ENCODE results near the gene ZNF853.
A peak's percentile ranks its signal among the peaks of the same experiment; 100 is the strongest.

ZNF853 gene

DNA sequence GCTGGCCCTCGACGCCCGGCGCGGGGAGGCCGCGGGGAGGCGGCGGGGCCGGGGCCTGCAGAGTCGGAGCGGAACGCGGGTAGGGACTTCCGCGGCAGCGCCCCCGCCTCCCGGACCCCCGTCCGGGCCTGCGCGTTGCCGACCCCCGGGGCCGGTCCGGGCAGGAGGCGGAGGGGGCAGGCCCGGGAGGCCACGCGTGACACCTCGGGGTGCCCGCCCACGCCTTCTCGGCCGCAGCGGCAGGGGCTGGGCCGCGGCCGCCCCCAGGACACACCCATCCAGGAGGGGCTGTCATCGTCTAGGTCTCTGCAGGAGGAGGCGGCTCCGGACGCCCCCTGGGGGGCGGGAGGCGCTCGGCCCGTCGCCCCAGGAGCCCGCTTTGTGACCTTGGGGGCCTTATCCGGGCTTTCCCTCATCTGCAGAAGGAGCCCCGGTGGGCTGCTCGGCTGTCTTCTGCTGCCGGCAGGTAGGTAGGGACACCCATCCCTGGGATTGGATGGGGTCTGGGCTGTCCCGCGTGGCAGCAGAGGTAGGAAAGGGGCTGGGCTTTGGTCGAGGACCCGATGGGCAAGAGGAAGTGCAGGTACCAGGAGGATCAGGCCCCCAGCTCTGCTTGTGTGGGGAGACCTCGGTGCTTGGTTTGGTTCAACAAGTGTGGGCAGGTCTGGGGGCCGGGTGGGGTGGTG lies 22.3 kb downstream of the ZNF853 start:
- peak; percentile 55 for DNase-seq

DNA sequence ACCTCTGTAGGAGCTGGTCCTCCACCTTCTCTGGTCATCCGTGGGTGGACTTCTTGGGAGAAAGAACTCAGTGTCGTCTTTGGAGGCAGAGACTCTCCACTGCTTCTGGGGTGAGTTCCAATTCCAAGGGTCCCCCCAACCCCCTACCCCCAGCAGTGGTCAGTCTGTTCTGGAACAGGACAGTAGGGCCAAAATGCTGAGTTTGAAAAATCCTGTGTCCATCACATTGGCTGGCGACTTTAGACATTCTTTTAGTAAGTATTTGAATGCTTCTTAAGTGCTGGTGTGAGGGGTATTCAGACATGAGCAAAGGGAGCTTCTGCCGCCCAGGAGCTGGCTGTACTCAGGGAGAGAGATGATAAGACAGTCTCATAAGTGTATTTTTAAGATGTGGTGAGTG lies 23.6 kb downstream of the ZNF853 start:
- no peak for DNase-seq

DNA sequence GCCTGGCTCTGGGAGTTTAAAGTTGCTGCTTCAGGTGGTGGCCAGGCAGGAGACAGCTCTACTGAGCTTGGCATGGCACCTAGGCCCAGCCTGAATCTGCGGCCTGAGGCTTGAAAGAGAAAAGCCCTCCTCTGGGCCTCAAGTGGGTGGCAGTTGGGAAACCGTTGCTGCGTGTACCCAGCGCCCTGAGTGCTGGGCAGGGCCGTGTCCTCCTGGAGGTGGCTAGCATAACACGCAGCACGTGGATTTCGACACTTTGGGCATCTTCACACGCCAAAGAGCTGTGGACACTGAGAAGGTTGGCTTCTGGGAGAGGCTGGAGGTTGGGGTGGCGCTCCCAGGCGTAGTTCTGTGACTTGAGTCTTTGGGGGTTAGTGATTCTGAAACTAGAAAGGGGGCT lies 24.2 kb downstream of the ZNF853 start:
- DNase-seq: no peak

DNA sequence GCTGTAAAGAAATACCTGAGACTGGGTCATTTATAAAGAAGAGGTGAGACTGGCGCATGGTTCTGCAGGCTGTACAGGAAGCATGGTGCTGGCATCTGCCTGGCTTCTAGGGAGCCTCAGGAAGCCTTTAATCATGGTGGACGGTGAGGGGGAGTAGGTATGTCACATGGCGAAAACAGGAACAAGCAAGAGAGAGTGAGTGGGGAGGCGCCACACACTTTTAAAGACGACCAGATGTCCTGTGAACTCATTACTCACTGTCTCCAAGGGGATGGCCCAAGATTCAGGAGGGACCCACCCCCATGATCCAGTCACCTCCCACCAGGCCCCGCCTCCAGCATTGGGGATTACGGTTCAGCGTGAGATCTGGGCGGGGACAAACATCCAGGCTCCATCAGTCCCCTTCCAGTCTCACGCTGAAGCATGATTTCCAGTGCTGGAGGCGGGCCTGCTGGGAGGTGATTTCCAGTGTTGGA lies 24.9 kb downstream of the ZNF853 start:
- no peak for DNase-seq

DNA sequence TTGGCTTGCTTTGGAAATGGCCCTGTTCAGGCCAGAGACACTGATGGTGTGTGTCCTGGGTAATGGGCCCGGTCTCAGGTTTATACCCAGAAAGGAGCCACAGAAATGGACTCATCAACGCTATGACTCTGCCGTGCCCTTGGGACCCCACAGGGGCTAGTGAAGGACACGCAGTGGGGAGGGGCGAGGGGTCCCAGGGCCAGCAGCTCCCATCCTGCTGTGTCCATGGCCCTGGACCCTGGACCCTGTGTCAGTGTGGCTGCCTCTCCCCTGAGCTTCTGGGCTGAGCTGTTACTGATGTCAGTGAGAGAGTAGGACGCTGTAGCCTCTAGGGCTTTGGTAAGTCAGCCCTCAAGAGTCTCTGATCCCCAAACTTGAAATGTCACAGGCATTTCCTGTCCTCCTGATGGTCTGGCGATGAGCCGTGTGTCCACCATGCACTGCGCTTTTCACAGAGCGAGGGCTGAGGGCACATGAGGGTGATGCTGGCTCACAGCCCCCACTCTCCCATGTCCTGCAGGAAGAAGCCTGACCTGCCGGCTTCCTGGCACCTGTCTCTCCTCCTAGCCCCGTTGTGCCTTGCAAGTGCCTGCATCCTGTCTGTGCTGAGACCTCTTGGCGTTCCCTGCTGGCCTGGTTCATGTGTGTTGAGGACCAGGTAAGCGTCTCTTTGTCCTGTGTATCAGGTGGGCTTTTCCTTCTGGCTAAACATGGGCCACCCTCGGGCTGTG lies 26.1 kb downstream of the ZNF853 start:
- DNase-seq: no peak

DNA sequence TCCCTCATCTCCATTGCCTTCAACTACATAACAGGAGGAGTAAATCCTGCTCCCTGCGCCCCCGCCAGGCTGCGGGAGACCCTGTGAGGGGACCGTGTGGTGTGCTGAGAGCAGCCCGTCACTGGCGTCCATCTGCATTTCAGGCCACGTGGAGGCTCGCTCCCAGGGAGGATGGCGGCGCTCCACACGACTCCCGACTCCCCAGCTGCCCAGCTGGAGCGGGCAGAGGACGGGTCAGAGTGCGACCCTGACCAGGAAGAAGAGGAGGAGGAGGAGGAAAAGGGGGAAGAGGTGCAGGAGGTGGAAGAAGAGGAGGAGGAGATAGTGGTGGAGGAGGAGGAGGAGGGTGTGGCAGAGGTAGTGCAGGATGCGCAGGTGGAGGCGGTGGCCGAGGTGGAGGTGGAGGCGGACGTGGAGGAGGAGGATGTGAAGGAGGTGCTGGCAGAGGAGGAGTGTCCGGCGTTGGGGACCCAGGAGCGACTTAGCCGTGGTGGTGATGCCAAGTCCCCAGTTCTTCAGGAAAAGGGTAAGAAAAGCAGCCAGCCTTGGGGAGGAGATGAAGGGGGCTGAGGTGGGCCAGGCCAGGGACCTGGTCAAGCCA lies 26.9 kb downstream of the ZNF853 start:
- no peak for DNase-seq

DNA sequence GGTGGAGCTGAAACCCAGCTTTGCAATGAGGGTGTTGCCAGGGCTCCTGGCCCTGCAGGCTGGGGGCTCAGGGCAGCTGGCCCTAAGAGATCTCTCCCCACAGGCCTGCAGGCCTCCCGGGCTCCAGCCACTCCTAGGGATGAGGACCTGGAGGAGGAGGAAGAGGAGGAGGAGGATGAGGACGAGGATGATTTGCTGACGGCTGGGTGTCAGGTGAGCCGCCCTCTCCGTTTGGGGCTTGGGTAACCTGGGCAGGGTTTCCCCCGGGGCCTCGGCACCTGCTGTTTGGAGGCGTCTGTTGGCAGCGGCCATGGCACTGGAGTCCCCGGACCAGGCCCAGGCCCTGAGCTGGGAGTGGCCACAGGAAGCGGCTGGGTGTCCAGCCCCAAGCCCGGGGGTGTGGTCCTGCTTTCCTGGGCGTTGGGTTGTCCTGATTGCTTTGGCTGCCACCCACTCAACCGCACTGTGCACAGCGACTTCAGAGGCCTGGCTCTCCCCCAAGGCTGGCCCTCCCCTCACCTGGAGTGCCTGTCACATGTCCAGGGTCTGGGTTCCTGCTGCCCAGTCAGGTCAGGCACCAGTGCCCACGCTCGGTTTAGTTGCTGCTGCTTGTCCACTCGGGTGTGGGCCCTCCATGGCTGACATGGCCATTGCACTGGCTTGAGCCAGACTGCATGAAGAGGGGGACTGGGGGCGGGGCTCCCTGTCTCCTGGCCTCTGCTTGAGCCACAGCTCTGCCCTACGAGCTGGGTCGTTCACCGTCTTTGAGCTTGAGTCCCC lies 27.6 kb downstream of the ZNF853 start:
- DNase-seq: no peak

DNA sequence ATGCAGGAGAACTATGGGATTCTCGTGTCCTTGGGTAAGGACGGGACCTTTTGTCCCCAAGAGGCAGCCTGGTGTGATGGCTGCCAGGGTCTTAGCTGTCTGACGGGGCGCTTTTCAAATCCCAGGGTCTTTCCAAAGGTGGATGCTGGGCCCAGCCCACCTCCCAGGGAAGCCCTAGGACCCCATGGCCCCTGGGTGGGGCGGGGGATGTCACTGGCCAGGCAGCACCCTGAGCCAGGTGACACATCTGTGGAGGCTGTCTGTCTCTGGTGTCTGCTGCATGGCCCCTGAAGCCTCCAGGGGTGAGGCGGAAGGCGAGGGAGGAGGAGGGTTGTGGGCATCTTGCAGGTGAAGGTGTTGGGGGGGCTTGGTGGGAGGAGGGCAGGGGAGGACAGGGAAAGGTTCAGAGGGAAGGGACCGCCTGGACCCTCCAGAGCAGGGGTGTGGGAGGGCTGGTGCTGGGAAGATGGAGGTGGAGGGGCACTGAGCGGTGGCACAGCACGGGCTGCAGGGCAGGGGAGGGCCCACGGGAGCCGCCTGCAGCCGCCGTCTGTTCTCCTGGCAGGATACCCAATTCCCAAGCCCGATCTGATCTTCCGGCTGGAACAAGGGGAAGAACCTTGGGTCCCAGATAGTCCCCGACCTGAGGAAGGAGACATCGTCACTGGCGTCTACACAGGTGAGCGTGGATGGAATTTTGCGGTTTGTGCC lies 28.7 kb downstream of the ZNF853 start:
- no peak for DNase-seq

DNA sequence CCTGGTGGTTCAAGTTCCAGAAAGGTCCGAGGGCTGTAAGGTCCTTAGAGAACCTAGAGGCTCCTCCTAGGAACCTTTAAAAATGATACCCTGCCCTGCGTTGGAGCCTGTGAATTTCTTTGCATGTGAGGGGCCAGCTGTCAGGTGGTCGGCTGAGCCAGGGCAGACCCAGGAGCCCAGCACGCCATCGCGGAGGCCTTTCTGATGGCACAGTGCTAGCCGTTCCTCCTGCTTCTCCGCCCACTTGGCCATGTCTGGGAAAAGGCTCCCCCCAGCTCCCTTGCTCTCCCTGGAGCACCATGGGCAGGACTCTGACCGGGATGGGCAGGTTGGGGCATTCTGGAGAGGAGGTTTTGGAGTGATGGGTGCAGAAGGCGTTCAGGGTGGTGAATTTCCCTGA lies 29.3 kb downstream of the ZNF853 start:
- no peak for DNase-seq

DNA sequence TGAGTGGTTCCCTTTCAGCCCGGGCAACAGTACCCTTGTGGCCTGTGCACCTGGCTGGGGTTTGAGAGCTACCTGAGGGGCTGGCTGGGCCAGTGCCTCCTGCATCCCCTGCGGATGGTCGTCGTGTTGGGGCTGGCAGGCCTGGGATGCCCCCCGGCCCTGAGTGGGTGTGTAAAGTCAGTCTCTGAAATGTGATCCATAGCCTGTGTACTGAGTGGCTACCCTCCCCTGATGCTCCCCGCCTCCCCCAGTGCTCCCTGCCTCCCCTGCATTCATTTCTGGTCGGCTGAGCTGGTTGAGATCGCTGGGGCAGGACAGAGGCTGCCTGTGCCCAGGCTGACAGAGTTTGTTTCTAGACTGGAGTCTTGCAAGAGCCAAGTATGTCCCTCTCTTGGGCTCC lies 31.1 kb downstream of the ZNF853 start:
- no peak for DNase-seq

DNA sequence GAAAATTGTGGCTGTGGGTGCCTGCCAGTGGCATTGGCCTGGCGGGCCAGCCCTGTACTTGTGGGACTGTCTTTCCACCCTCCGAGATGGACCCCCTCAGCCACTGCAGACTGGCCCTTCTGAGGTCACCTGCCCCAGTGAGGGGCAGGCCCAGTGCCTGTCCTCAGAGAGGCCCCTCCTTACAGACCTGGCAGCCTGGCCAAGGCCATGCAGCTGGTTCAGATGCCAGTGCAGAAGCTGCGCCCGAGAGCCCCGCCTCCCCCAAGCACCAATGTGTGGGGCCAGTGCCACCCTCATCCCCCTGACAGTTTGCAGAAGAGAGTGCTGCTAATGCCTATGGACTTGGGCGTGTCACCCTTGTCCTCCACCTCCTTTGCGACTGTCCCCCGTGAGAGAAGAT lies 31.7 kb downstream of the ZNF853 start:
- DNase-seq: no peak

DNA sequence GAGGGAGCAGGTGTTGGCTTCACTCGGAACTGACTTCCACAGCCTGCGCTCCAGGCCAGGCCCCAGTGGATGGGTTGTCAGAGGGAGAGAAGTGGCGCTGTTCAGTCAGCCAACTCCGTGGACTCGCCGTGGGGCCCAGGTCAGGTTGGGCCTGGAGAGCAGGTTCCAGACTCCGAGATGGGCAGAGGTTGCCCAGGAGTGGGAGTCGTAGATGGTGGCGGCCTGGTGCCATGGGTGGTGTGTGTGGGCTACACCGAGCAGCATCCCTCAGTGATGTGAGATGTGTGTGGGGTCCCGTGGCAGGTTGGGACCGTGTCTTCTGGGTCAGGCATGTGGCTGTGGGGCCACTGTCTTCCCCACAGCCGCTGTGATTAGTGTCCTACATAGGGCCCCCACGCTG lies 32.1 kb downstream of the ZNF853 start:
- DNase-seq: no peak

DNA sequence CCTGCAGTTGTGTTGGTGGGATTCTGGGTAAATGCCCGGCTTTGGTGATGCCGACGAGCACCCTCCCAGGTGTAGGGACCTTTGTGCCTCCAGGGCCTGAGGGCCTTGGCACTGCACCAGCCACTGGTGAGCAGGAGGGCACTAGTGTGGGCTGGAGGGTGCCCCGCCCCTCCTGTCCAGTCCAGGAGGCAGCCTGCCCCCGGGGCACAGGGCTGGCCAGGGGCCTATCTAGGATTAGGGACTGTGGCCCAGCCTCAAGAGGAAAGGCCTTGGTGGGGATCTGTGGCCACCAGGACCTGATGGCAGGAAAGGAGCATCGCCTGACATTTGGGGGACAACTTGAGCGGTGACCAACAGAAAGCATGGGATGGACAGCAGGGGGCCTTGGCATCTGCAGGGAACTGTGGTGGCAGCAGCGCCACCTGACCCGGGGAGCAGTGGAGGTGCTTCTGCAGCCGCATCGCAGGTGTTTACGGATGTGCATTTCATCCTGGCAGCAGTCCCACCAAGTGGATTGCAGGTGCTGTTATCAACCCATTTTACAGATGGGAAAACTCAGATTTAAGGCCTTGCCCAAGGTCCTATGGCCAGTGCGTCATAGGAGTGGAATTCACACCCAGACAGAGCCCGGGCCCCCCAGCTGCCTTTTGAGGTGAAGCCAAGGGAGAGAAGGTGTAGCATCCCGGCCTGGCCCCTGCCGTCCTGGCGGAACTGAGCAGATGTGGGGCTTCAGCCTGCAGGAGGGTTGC lies 32.8 kb downstream of the ZNF853 start:
- DNase-seq: no peak

DNA sequence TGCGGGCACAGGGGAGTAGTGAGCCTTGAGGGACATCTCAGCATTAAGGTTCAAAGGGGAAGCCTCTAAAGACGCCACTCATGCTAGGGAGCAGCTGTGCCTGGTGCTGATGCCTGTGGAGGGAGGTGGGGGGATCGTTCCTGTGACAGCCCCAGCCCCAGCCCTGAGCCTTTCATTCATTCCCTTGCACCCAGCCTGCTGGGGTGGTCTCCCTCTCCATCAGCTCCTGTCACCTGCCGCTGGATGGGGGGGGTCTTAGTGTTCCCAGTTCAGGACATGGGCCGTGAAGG lies 33.4 kb downstream of the ZNF853 start:
- no peak for DNase-seq

DNA sequence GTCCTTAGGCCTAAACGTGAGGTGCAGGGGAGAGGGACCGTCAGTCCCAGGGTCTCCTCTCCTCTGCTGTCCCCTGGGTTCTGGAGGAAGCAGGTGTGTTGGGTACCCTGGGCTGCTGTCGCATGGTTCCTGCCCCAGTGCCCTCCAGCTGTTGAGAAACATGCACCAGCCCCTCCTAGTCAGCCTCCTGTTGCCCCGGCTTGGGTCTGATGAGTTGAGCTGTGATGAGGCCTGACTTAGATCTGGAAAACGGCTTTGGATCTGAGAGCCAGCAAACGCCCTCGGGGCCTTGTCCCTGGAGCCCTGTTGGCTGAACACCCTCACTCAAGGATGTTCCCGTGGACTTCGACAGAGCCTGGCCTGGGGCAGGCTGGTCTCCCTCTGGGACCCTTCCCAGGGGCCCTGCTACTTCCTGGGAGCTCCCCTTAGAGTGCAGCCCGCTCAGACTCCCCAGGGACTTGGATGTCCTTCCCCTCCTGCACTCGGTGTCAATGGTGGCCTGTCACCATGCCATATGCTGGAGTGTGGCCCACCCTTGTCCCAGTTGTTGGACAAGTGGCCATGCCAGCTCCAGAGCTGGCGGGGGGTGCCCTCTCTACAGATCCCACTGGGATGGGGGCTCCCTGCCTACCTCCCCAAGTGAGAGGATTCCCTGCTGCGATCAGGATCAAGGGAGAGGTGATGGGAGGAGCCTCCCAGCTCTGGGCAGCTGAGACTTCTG lies 34.0 kb downstream of the ZNF853 start:
- DNase-seq: no peak

DNA sequence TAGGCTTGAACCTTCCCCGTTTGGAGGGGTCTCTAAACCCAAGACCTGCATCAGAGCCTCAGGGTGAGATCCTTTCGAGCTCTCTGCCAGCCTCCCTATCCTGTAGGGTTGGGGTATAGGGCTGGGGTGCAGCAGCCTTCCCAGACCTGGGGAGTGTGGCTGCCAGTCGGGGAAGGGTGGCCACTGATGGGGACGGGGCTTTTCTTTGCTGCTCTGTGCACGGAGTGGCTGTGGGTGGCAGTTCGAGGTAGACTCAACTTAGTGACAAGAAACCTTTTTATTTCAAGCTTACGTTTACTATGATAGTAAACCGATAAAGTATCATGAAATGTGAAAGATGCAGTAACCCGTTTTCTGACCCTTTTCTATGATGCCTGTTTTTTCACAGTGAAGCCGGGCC lies 34.7 kb downstream of the ZNF853 start:
- DNase-seq: no peak

DNA sequence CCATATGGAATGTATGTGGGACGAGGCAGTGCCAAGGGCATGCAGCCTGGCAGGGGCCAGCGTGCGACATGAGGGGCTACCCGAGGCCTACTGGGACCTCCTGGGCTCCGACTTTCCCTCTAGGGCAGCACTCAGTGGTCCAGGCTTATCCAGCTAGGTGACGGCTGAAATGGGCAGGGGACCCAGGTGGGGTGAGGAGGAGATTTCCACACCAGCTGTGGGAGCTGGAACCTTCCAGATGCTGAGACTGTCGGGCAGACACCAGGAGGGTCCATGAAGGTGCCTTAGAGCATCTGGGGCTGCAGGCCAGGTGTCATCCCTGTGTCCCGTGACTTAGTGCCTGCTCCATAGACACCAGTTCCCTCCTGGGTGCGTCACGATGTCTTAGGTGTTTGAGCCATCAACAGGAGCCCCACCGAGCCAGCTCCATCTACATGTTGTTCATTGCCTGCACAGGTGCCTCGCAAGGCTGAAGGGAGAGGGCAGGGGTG lies 35.2 kb downstream of the ZNF853 start:
- DNase-seq: no peak

DNA sequence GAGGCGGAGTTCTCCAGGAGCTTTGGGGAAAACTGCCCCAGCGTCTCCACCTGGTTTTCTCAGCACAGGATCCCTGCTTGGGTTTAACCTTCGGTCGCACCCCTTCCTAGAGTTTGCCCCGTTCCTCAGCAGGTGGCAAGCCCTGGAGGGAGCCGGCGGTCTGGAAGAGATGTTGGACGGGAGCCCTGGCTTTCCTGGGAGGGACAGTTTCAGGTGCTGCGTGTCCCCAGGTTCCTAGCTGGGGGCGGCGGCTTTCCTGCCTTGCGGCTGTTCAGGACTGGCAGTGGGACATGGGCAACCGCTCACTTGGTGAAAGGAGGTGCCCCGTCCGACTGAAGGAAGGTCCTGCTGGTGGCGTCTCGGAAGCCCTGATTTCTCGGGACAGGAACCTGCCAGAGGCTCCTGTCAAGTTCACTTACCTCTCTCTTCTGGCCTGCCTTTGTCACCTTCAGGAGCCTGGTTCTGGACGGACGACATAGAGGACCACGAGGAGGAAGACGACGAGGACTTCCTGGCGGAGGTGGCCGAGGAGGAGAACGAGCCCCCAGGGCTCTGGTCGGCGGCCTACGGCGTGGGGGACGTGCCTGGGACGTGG lies 36.5 kb downstream of the ZNF853 start:
- no peak for DNase-seq

DNA sequence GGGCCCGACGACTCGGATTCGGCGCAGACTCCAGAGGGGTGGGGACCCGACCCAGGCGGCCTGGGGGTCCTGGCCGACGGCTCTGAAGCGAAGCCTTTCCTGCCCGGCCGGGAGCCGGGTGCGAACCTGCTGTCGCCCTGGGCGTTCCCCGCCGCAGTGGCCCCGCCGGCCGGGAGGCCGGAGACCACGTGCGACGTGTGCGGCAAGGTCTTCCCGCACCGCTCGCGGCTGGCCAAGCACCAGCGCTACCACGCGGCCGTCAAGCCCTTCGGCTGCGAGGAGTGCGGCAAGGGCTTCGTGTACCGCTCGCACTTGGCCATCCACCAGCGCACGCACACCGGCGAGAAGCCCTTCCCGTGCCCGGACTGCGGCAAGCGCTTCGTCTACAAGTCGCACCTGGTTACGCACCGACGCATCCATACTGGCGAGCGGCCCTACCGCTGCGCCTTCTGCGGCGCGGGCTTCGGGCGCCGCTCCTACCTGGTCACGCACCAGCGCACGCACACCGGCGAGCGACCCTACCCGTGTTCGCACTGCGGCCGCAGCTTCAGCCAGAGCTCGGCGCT lies 37.1 kb downstream of the ZNF853 start:
- no peak for DNase-seq

Data from CD4-positive, alpha-beta T cell treated with Interleukin-4 for 4 hours (primary cell).